Ecto neural progenitor cell (in vitro differentiated cells): ENCODE measurements around the gene FXN.
"Not testable (repeated sequence)": the region's sequence is repeated elsewhere in the genome, so short reads cannot be mapped to it uniquely, and the experiment has no call there.

ENCODE experiments used
- DNase-seq: peaks from one replicate; pipeline ENCODE4 v3.0.0-alpha.2; 2018; ENCODE audit warnings: low spot score

FXN gene

DNA sequence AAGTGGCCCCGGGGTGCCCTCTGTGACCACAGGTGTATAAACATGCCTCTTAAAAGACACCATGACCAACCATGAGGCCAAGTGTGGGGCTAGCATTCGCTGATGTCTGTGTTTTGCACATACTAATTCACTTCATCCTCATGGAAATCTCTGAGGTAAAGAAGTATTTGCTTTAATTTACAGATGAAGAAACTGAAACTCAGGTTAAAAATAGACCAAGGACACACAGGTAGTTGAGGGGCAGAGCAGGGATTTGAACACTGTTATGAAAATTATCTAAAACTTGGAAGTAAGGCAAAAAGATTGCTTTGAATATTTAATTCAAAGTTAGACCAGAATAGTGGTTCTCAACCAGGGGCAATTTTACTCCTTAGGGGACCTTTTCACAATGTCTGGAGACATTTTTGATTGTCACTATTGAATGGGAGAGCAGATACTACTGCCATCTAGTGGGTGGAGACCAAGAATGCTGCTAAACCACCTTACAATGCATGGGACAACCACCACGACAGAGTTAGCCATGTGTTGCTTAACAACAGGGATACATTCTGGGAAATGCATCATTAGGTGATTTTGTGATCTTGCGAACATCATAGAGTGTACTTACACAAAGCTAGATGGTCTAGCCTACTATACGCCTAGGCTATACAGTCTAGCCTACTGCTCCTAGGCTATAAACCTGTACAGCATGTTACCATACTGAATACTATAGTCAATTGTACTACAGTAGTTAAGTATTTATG is 8.0 kb upstream of the FXN start:
- DNase-seq, result no peak

GRCh38 chr9:69028754-69029153 is 6.8 kb upstream of the FXN start:
- DNase-seq, result no peak

GRCh38 chr9:69029535-69029934 is 6.0 kb upstream of the FXN start:
- DNase-seq, result no peak

DNA sequence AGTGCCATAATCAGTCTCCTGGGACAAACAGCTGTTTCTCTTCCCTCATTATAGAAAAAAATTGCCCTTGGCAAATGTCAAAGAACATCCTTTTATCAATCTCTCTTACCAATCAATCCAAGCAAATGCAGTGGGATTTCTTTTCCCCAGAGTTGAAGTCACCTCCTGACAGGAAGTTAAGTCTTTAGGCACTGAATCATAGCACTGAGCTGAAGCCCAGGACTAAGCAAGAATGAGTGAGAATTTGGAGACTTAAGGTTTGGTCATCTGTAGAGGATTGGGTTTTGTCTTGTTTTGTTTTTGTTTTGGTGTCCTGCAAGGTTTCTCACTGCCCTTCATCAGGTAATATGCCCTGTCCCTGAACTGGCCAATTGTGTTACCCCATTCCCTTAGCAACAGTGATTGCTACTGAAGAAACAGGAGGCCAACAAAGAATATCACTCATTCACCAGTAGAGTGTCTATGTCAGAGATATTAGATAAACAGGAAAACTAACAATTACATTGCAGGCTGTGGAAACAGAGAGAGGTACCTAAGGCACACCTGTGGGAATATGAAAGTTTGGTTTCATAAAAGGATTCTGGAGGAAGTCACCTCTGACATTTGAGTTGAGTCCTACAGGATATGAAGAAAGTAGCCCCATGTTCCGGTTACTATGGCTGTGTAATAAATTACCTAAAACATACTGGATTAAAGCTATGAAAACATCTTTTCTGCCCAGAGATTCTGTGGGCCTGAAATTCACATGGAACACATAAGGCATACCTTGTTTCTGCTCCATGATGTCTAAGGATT is 4.5 kb upstream of the FXN start:
- DNase-seq, result no peak

DNA sequence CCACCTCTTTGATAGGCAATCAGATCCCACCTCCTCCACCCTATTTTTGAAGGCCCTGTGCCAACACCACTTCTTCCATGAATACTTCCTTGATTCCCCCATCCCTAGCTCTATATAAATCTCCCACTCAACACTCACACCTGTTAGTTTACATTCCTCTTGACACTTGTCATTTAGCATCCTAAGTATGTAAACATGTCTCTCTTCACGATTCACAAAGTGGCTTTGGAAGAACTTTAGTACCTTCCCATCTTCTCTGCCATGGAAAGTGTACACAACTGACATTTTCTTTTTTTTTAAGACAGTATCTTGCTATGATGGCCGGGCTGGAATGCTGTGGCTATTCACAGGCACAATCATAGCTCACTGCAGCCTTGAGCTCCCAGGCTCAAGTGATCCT is 1.5 kb upstream of the FXN start:
- DNase-seq, result no peak

DNA sequence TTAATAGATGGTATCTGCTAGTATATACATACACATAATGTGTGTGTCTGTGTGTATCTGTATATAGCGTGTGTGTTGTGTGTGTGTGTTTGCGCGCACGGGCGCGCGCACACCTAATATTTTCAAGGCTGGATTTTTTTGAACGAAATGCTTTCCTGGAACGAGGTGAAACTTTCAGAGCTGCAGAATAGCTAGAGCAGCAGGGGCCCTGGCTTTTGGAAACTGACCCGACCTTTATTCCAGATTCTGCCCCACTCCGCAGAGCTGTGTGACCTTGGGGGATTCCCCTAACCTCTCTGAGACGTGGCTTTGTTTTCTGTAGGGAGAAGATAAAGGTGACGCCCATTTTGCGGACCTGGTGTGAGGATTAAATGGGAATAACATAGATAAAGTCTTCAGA is 757 bp downstream of the FXN start:
- no peak for DNase-seq

GRCh38 chr9:69036799-69037198 is 1.2 kb downstream of the FXN start:
- DNase-seq, result no peak

DNA sequence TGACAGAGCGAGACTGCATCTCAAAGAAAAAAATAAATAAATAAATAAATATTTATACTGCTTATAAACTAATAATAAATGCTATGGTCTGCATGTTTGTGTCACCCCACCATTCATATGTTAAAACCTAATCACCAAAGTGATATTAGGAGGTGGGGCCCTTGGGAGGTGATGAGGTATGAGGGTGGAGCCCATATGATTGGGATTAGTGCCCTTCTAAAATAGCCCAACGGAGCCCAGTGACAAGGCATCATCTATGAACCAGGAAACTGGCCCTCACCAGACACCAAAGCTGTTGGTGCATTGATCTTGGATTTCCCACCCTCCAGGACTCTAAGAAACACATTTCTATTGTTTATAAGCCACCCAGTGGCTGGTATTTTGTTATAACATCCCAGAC is 5.1 kb downstream of the FXN start:
- DNase-seq, result no peak

GRCh38 chr9:69044240-69045219 is 9.0 kb downstream of the FXN start:
- no peak for DNase-seq

GRCh38 chr9:69045821-69046220 is 10.3 kb downstream of the FXN start:
- no peak for DNase-seq

DNA sequence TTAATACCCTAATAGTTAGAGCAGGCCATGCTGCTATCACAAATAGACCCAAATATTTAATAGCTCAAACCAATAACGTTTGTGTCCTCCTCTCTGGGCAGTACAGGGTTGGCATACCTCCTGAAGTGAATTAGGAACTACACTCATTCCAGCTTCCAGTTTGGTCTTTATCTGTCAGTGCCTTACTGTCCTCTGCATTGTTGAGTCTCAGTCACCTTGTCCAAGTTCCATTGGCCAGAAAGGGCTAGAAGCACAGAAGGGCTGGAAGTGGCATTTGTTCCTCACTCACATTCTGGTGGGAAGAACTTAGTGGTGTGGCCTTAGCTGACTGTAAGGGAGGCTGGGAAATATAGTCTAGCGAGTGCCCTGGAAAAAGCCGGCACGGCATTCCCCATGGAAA is 11.2 kb downstream of the FXN start:
- DNase-seq, result no peak

DNA sequence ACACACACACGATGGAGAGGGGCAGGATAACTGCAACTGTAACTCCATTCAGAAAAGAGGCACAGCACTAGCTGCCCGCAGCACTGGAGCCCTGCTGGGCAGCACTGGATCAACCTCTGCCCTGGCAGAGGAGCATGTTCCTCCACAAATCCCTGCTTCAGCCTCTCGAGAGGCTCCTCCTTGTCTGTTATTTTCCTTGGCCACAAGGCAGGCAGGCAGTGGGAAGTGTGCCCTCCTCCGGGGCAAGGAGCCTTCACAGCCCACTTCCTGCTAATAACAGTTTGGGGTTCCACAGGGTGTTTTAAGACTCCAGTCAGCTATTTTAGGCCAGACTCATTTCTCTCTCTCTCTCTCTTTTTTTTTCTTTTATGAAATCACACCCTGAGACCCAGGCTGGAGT is 11.8 kb downstream of the FXN start:
- no peak for DNase-seq

DNA sequence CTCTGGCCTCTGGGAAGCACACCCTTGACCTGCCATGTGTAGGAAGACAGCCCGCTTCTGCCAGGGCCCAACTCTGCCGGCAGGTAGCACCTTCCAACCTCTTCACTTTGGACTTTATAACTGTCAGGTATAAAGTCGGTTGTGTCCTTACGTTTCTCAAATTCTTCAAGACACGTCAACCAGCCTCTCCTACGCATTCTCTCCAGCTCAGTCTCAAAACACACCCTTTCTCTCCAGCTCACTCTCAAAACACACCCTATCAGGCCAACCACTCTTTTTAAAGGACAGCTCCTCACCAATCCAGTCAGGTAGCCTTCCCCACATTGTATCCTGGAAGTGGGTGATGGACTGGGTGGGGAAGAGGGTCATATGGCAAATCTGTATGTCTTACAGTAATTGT is 13.5 kb downstream of the FXN start:
- DNase-seq, result no peak

DNA sequence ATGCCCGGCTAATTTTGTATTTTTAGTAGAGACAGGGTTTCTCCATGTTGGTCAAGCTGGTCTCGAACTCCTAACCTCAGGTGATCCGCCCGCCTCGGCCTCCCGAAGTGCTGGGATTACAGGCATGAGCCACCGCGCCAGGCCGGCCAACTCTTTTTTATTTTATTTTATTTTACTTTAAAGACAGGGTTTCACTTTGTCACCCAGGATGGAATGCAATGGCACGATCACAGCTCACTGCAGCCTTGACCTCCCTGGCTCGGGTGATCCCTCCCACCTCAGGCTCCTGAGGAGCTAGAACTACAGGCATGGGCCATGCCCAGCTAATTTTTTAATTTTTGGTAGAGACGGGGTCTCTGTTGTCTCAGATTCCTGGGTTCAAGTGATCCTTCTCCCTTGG is 15.4 kb downstream of the FXN start:
- DNase-seq, result not testable (repeated sequence)

- no peak for DNase-seq
Measured at GRCh38 chr9:69054989-69055388, 19.4 kb downstream of the FXN start.

- DNase-seq, result no peak
Measured at GRCh38 chr9:69056191-69056815, 20.8 kb downstream of the FXN start.

GRCh38 chr9:69058101-69058500 is 22.5 kb downstream of the FXN start:
- DNase-seq, result no peak

GRCh38 chr9:69060766-69061165 is 25.2 kb downstream of the FXN start:
- no peak for DNase-seq

DNA sequence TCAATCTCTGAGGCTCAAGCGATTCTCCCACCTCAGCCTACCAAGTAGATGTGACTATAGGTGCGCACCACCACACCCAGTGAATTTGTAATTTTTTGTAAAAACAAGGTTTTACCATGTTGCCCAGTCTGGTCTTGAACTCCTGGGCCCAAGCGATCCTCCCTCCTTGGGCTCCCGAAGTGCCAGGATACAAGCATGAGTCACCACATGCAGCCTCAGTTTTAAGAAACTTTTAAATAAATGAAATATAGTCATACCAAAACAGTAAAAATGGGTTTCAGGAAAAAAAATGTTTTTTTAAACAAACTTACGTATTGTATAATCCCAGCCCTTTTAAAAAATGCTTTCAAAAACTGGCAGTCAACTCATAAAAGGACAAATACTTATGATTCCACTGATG is 26.6 kb downstream of the FXN start:
- DNase-seq, result no peak

DNA sequence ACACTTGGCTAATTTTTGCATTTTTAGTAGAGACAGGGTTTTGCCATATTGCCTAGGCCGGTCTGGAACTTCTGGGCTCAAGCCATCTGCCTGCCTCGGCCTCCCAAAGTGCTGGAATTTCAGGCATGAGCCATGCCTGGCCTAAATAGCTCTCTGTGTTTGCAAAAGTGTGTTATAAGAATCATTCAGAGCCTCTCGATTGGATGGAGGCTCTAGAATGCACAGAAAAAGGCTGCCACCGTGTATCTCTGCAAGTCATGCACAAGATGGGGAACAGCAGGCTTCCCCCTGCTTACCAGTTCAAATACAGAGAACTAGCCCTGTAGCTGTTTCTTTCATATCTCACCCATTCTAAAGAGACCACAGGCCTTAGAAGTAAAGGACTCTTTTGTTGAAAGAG is 28.3 kb downstream of the FXN start:
- DNase-seq, result no peak

DNA sequence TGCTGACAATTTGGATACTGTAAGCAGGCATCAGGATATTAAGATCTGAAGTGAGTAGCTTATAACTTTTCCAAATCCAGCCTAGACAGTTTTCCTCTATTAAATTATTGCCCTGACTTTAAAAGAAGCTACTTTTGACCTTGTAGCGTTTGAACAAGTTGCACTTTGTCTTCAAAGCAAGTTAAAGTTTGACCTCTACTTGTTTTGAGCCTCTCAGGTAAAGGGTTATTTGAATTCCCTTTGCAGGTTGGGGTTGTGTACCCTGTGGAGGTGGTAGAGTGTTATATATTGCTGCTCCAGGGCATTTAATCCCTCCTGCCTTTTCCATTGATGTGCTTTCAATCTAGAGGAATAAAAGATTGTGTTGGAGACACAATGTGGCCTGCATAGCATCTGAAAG is 30.1 kb downstream of the FXN start:
- DNase-seq, result no peak

- DNase-seq, result no peak
Measured at GRCh38 chr9:69066955-69067354, 31.4 kb downstream of the FXN start.
